HG03025 (cell line): Measurements from ENCODE around the gene NCAM1.
"Not testable (repeated sequence)": the region's sequence is repeated elsewhere in the genome, so short reads cannot be mapped to it uniquely, and the experiment has no call there.

Source experiments
- ATAC-seq: cut with Tn5 transposase; IDR thresholded peaks from one replicate; pipeline ENCODE4 v1.9.1; 2021; ENCODE audit warnings: mild to moderate bottlenecking, moderate library complexity; ENCODE audit not compliant: unreplicated experiment, low FRiP score

The NCAM1 gene

DNA sequence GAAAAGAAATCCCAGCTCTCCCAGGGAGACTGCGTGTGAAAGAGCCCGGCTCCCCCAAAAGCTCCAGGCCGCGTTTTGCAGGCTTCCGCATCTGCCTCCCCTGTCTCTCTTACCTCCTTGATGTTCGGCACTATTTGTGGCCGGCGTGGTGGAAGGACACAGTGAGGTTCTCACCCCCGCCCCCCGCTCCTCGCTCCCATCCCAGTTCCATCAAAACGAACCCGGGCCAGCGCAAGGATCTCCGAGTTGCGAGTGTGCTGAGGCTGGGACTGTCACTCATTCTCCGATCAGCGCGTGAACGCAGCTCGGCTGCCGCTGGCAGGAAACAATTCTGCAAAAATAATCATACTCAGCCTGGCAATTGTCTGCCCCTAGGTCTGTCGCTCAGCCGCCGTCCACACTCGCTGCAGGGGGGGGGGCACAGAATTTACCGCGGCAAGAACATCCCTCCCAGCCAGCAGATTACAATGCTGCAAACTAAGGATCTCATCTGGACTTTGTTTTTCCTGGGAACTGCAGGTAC, at the start of gene NCAM1:
NCAM1 (plus strand) TSS at position 275 of the 523 bp plus-strand sequence.
- no peak for ATAC-seq

DNA sequence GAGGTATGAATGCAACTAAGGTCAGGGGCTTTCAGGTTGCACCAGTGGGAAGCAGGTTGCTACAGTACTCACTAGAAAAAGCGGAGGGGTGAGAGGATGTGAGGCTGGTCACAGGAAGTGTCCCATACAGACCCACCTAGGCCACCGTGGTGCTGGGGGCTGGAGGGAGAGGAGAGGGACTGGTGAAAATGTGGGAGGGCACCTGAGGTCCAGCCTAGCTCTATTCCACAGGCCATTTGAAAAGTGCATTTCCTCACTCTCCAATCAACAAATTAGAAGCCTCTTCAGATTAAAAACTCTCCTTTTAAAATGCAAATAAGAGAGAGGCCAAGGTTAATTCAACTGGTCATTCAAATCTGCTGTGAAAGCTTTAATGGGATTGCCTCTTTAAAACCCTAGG, 38.6 kb upstream of the NCAM1 start:
- ATAC-seq = no peak

- not testable (repeated sequence) for ATAC-seq
Measured at GRCh38 chr11:112924836-112925235, 36.4 kb upstream of the NCAM1 start.

DNA sequence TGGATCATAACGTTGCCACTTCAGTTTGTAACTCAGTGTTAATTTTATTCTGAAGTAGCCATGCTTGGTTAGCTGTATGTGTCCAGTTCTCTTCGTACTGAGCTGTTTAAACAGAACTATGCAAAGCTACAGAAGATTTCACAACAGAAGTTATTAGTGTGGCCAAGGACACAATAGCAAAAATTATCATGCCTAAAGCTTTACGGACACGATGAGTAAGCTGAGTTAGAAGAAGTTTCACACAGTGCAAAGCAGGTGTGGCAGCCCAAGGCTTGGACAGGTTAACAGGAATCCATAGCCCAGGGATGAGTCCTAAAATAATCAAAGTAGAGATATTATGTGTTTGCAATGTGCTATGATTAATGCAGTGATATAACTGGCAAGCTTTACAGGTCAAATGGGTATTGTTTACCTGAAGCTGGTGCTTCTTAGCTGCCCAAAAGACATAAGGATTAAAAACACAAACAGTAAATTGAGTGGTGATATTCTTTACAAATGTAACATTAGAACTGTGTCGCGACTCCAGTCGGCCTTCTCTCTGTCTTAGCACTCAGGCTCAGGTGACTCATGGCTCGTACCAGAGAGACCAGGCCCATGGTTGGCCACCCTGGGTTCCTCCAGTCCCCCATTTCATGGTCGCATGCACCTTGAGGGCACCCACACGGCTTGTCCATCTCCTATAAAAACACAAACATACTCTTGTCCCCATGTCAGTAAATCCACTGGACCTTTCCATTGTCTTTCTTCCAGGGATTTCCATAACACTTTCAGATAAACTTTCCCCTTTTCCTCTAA, 35.5 kb upstream of the NCAM1 start:
- no peak for ATAC-seq

DNA sequence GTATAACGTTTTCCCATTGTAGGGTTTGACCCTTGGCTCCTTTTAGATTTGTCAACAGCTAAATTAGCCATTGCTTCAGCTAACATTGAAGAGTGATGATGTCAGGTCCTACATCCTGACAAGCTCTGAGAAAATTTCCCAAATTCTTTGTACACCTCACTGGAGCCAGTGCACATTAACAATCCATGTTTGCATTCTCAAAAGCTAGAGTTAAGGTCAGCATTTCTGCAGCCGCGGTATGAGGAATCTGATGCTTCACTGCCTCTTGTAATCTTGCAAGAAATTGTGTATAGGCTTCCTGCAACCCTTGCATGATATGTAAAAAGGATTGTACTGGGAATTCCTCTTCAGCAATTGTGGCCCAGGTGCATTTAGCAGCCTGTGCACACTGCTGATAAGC, 33.1 kb upstream of the NCAM1 start:
- no peak for ATAC-seq

DNA sequence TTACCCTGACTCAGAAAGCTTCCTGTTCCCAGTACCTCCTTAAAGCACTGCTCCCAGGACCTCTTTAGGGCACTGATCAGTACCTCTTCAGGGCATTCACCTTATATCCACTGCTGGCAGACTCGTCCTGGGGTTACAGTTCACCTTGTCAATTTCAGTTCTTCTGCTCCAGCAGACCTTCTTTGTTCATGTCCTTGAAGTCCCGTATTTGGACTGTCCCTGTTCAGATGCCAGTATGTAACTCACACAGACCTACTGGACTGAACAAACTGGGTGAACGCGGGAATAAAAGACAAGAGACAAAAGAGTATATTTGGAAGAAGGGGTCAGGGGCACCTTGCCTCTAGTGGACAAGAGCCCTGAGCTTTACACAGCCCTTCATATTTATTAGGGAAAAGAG, 31.8 kb upstream of the NCAM1 start:
- ATAC-seq = no peak

GRCh38 chr11:112931703-112932102, 29.5 kb upstream of the NCAM1 start:
- no peak for ATAC-seq

DNA sequence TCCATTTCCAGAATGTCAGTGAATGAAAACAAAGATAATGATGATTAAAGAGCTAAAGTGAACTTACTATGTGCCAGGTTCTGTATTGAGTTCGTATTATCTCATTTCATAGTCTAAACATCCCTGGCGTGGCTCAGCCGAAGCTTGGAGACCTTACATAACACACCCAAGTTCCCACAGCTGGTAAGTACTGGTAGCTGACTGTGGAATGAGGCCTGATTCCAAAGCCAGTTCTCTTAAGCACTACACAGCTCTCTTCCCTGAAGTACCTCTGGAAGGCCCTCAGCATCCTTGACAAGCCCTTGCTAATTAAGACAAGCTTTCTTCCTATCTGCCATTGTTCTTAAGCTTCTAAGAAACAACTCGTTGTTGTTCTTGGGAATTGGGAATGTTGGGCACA, 28.6 kb upstream of the NCAM1 start:
- ATAC-seq = no peak

- ATAC-seq = no peak
Measured at GRCh38 chr11:112933970-112934369, 27.2 kb upstream of the NCAM1 start.

DNA sequence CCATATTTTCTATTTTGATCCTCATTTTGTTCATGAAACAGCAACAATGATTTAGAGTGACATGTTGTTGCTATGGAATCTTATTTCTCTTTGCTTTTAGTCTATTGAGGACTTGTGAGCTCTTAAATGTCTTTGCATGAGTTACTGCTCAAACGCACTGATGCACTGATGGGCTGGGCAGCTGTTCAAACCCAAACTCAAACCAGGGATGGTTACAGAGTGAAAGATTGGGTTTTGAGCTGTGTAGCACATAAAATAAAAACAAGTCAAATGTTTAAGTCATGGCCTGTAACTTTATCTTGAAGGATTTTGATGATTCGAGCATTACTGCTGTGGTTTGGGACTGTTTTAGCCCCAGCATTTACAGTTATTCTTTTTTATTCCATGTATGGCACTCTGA, 20.1 kb upstream of the NCAM1 start:
- ATAC-seq = no peak

GRCh38 chr11:112942966-112943643, 18.1 kb upstream of the NCAM1 start:
- no peak for ATAC-seq

DNA sequence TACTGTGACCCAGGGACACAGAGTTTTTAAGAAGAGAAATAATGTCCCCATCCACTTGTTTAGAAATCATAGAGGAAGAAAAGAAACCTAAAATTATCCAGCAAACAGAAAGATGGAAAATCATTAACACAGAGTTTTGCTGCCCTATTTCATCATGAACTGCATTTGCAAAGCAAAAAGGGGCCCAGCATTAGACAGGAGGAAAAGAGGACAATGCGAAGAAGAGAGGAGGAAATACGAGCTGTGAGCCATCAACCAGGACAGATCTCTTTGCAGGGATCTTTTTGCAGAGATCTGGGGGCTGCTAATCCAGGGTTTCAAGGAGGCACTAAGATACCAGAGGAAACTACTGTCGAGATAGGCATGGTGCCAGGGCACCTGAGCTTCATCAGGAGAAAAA, 14.4 kb upstream of the NCAM1 start:
- ATAC-seq = no peak

GRCh38 chr11:112949781-112950575, 11.2 kb upstream of the NCAM1 start:
- no peak for ATAC-seq

DNA sequence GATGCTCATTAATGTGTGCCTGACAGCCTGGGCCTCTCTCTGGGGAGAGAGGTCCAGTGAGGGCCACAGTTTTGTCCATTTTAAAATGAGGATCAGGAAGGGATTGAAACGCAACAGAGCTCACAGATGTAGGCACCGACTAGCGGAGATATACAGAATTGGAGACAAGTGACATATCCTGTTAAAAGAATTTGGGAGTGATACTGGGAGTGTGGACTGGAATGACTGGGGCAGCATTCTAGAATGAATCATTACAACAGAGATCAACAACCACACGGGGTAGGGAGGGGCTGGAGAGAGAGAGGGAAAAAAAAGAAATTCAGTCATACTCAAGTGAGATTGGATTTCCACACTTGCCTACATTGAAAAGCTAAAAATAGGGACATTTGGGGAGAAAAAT, 2.5 kb upstream of the NCAM1 start:
- ATAC-seq = no peak

- ATAC-seq = no peak
Measured at GRCh38 chr11:112961751-112962578, 745 bp downstream of the NCAM1 start.

DNA sequence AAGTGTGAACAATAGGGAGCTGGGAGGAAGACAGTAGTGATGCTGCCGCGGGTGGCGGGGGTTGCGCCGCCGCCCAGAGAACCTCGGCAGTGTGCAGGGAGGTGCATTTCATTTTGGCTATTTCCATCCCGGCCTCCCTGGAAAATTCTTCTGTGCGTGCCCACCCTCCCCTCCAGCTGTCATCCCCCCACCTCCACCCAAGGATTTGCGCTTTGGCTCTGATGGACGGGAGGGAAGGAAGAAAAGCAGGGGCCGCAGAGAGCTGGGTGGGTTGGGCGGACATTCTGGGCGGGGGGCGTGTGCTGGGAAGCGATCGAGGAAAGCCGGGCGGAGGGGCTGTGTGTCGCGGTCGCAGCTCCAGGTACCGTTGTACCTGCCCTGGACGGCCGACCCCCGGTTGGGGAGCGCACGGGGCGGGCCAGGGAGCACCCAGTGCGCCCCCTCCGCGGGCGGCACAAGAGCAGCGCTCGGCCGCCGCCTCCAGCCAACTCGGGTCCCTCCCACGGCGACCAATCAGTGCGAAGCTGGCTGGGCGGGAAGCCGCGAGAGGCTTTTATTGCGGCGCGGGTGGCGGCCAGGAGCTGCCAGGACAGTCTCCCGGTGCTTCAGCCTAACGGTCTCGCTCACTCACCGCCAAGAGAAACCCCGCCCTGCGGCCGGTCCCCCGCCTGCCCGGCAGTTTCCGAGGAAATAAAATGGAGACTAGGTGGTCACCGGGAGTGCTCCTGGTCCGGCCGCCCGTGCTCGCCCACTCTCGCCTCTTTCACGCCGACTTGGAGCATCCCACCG, 1.6 kb downstream of the NCAM1 start:
- ATAC-seq = no peak

- ATAC-seq = no peak
Measured at GRCh38 chr11:112963368-112963955, 2.2 kb downstream of the NCAM1 start.

- no peak for ATAC-seq
Measured at GRCh38 chr11:112965656-112966055, 4.4 kb downstream of the NCAM1 start.

DNA sequence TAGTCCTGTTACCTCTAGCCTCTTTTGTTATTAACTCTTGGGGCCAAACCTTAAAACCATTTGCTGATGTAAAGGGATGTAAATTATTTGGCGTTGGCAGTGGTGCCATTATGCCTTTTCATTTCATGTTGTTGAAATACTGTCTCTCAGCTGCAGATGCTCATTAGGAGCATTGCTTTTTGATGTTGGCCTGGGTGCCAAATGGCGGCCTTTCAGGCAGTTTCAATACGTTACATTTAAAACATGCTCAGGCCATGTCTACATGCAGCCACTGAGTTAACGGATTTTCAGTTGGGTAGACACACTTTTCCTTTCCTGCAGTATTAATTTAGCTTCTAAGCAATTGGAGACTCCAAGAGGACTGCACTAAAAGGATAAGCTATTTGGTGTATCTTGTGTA, 5.3 kb downstream of the NCAM1 start:
- ATAC-seq = no peak
